HG03575 (cell line): ENCODE data around the gene AEBP1.

Experiments
- ATAC-seq: cut with Tn5 transposase; IDR thresholded peaks from one replicate; pipeline ENCODE4 v1.9.1; 2021; ENCODE audit not compliant: unreplicated experiment, insufficient number of reproducible peaks, low FRiP score; ENCODE audit errors: extremely low read depth

AEBP1 gene

DNA sequence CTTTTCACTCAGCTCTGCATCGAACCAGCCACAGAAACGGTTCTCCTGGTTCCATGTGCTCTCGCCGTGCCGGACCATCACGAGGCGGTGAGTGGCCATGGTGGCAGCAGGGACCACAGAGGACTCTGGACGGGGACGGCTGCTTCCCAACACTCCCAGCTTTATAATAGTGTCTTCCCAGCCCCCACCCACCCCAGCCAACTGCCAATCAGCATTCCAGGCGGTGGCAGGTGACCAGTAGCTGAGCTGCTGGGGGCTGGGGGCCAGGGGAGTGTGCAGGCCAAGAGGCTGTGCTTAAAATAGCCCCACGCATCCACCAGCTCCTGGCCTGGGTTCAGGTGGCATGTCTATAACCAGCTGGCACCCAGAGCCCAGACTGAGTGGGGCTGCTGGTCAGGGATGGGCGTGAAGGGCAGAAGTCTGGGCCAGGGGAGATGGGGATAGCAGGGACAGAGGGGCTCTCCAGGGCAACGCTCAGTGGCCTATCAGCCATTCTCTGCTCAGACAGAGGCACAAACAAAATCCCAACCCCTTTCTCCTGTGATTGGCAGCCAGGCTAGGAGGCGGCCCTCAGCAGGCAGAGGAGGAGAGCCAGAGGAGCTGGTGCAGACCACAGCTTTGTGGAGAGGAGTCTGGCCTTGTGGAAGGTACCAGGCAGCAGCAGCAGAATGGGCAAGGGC, 38.6 kb upstream of the AEBP1 start, which contains the start of gene PGAM2:
TSS of gene PGAM2 (minus strand) at position 137 of the 680 bp plus-strand sequence. CDS start at position 99, 38 bp downstream.
- no peak for ATAC-seq

DNA sequence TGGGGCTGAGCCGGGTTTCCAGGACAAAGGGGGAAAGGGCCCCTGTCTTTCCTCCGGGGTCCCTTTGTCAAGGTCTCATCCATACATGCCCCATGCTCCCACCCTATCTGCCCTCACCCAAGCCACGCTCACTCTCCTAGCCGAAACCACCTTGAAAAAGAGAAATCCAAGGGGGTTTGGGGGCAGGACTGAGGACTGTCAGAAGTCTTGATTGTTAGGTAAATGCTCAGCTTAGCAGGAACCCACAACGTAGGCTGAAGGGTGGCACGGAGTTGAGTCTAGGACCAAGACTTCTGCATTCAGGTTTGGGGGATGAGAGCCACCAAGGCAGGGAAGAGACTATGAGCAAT, 38.1 kb upstream of the AEBP1 start:
- ATAC-seq = no peak

DNA sequence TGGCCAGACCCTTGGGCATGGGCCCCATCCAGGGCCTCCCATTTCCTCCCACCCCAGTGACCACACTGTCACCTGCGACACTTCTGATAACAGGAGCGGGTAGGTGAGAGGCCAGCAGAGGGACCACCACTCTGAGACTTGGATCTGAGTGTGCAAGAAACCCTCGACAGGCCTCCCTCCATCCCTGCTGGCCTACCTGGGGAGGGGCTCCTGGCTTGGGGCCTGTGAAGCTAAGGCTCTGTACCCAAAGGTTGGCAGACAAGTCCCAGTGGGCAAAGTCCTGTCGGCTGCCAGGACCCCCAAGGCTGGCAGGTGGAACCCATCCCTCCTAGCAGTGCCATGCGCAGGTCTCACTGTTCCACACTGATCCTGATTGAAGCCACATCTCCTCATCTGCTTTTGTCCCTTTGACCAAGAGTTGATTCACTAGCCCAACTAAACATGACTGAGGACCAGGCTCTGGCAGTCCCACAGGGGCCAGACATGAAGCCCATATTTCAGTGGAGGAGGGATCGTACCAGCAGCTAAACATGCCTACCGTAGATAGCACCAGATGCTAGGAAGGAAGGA, 37.6 kb upstream of the AEBP1 start:
- no peak for ATAC-seq

DNA sequence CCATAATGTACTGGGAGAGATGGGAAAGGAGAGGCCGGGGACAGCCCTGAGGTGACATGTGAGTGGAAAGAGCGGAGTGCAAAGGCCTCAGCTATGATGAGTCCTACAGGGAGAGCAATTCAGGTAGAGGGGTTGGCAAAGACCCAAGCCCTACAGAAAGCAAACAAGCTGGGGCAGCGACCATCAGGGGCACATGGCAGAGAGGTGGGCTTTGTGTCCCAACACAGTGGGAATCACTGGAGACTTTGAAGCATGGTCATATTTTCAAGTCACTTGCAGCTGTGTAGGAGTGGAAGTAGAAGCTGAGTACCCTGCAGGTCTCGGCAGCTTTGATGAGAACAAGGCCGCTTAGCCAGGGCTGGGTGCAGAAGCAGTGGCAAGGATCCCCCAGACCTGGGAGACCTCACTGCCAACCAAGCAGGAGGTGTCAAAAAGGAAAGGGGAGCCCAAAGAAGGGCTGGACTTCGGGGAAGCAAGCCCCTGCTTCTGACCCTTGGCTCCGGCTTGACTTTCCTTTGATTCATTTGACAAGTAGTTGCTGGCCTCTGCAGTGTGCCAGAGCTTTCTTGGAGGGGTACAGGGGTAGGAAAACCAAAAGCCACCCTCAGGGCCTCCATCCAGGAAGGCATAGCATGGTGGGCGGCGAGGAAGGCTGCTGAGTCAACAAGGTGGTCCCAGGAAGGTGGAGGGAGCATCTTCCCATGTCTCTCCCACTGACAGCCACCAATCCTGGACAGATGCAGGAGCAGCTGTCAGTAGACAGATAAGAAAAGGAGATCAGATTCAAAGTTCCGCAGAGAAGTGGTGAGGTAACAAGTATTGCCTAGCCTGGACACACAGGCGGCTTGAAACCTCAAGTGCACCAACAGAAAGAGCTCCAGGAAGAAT, 36.8 kb upstream of the AEBP1 start:
- no peak for ATAC-seq

DNA sequence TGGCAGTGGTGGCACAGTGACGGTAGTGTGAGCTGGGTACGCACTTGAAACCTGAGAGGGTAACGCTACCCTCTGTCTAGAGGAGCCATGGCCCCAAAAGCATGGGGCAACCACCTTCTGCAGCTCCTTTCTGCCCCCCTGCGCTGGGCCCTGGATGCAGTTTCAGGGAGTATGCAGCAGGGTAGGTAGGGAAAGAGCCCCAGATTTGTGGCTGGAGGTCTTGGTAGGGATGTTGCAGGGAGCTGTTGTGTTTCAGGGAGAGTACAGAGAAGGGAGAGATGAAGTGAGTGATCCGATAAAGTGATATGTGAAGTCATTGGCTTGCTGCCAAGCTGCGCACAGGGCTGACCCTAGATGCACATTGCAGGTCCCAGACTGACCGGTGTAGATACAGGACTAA, 36.1 kb upstream of the AEBP1 start:
- ATAC-seq = no peak

DNA sequence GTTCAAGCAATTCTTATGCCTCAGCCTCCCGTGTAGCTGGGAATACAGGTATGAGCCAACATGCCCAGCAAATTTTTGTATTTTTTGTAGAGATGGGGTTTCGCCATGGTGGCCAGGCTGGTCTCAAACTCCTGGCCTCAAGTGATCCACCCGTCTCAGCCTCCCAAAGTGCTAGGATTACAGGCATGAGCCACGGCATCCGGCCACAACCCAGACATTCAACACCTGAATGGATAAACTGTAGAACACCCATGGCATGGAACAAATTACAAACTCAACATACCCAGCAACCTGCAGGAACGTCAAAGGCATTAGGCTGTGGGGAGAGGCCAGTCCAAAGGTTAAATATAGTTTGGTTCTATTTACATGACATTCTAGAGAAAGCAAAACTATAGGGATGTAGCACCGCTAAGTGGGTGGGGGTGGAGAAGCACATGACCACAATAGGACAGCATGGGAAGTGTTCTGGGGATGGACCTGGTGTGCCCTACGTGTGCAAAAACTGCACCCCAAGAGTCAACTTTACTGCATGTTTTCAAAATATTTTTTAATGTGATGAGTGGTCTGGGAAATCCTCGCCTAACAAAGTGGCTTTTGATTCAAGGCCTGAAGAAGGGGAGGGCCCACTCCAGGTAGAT, 32.3 kb upstream of the AEBP1 start:
- no peak for ATAC-seq

DNA sequence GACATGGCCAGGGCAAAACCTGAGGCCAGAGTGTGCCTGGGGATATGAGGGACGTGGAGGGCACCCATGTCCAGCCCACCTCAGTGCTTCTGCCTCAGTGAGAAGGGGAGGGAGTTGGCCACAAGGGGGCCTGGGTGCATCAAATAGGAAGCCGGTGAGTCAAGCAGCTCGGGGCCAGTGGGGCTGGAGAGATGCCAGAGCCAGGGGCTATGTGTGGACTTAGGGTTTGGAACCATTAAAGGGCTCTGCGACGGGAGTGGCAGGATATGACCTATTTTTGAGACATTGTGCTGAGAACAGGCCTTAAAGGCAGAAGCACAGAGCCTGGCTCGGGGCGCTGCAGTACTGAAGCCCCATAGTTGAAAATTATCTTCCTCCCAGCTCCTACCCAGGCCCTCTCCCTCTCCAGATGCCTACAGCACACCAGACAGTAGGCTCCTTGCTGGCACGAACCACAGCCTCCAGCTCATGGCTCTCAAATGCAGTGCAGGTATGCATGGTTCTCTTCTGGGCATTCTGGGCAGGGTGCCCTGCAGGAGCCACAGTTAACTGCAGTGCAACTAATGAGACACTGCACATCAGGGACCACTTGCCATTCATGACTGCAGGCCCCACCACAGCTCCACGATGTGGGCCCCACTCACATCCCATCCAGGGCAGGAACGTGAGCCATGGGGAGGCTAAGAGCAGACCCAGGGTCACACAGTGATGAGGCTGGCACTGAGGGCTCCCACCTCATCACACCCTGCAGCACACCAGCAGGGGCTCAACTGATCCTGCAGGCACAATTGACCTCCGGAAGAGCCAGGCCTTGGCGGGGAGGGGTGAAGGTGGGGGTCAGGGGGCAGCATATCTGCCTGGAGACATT, 31.5 kb upstream of the AEBP1 start:
- ATAC-seq = no peak

DNA sequence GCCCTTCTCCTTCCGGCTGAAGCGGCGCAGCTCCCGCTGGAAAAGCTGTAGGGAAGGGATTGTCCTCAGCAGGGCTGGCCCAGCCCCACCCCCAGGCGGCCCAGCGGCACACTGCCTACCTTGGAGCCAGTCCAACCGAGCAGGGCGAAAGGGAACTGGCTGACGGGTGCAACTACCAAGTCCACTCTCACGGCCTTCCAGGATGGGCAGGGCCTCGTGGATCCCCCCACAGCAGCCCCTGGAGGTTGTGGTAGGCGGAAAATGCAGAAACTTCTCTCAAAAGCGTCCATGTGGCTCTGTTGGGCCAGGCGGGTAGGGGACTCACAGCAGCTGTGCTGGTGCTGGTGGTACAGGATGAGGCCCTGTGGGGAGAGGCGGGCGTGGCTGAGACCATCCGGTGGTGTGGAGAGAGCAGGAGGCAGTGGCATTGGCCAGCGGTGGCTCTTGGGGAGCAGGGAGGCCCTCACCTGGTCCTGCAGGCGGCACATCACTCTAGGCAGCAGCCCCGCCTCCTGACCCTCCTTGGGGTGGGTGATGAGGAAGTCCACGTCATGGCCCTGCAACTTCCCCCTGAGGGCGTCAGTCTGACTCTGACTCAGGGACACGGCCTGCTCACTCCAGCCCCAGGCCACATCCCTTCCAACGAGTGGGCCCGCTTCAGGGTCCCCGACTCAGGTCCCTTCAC, 30.3 kb upstream of the AEBP1 start:
- no peak for ATAC-seq

DNA sequence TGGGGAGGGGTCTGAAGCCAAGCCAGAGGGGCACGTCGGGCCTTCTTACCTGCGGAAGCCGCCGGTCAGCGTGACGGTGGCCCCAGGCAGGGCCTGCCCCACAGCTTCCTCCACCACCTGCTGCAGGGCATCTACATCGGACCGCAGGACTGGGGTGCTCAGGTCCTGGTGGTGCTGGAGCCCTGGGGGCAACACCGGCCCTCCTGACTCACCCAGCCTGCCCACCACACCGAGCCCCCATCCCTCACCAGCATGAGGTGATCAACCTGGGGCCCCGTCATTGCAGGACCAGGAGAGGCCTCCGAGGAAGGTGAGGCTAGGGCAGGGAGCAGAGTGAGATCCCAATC, 29.8 kb upstream of the AEBP1 start:
- ATAC-seq = no peak

DNA sequence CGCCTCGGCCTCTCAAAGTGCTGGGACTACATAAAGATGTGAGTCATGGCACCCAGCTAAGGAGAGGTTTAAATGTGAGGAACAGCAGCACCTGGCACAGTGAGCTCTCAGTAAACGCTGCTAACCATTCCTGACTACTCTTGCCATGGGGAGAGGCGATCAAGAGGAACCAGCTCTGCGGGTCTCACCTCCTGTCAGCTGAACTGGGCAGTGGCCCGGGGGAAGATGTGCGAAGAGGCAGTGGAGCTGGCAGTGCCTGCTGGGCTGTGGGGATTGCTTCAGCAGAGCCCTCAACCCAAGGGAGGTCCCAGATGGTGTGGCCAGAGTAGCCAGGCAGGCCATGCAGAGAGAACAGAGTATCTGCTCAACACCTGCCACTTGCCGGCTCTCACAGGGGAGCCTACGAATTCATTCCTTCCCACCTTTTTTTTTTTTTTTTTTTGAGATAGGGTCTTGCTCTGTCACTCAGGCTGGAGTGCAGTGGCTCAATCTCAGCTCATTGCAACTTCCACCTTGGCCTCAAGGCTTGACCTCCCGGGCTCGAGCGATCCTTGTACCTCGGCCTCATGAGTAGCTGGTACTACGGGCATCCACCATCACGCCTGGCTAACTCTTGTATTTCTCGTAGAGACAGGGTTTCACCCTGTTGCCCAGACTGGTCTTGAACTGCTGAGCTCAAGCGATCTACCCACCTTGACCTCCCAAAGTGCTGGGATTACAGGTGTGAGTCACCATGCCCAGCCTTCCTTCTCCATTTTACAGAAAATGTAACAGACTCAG, 28.7 kb upstream of the AEBP1 start:
- ATAC-seq = no peak

DNA sequence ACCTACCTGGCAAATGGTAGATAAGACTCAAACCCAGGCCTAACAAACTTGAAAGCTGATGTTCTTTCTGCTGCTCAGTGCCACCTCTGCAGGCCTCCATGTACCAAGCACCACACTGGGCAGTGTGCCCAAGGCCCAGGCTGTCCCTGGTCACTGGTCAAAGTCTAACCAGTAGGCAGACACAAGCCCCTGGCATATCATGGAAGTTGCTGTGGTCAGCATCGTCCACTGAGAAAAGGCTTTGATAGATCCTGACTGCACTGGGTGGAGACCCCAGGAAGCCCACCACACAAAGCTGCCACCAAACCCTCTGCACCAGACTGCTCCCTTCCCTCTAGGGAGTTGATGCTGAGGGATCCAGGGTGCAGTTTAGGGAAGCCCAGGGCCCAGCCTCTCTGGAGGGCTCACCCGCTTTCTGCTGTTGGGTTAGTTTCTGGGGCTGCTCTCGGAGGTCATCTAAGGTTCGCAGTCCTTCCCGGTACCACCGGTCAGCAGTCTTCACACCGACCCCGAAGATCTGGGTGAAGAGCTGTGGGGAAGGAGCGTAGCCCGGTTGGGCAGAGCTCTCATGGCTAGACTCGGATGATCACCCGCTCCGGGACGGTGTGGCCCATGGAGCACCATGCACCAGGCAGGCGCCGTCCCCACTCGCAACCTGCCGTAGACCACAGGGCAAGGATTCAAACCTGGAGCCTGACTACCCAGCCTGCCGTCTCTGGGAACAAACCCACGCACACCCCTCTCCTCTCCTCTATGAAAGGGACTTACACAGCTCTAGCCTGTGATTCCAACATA, 27.8 kb upstream of the AEBP1 start:
- no peak for ATAC-seq

DNA sequence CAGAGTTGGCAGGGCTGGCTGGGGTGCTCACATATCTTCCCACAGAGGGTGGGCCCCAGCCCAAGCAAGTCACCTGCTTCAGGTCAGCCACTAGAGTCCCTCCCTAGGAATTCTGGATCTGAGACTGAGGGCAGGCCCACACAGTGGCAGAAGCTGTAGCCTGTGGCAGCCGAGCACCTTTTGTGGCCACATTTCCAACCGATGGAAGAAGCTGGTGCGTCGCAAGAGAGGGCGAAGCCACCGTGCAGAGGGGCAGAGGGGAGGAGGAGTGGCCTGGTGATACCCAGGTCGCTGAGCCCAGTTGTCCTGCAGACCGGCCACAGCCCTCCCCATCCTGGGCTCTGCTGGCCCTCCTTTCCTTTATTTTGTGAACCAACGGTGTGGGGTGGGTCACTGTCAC, 27.1 kb upstream of the AEBP1 start:
- no peak for ATAC-seq

DNA sequence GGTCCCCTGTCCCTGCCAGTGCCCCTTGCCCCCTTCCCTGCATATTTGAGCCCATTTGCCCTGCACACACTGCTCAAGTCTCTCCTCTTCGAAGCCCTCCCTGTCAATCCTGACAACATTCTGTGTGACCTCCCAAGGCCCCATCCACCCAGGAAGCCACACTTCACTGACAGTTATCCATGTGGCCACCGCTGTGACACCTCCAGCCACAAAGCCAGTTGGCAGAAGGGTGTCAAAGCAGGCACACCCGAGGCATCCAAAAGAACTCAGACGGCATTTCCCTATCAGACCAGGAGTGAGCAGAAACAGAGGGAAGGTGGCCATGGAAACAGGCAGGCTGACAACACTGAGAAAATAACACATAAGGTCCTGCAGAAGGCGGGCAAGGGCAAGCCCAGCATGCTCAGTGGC, 26.5 kb upstream of the AEBP1 start:
- no peak for ATAC-seq

DNA sequence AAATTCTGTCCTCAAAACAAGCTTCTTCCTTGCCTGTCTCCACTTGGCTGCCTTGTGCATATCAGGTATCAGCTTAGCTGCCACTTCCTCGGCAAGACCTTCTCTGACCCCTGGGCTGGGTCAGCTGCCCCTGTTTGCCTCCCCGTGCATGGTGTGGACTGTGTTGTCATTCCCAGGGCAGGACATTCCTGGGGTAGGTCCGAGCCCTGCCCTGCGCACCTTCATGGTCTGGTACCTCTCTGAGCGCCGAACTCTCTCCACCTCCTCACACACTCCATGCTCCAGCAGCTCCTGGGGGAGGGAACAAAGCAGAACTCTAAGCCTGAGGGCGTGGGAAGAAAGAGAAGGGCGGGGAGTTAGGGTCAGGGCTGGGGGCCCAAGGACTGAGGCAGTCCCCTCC, 25.6 kb upstream of the AEBP1 start:
- ATAC-seq = no peak

DNA sequence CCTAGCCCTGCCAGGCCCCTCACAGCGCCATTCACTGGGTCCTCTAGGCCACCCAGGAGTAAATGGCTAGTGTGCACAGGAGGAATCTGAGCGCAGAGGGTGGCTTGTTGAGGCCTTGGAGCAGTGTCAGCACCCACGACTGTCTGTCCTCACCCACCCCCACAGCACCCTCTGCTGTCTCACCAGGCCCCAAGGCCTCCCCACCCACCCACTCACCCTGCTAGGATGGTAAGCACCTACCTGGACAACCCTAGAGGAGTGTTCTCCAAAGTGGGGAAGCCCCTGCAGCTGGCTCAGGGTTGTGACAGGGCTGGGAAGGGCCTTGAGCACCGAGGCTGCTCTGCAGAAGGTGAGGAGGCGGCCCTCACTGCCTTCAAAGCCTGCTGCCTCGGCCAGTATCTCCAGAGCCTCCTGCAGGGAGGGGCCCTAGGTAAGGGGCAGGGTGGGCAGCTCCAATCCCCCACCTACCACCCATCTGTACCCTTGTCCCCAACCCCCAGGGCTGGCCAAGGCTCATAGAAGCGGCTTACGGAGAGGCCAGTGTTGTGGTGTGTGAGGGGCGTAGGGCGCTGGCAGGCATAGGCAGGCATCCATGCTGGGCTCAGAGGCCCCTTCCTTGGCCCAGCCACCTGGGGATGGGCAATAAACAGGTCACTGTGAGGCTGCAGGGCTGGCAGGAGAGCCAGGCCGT, 24.7 kb upstream of the AEBP1 start:
- ATAC-seq = no peak

DNA sequence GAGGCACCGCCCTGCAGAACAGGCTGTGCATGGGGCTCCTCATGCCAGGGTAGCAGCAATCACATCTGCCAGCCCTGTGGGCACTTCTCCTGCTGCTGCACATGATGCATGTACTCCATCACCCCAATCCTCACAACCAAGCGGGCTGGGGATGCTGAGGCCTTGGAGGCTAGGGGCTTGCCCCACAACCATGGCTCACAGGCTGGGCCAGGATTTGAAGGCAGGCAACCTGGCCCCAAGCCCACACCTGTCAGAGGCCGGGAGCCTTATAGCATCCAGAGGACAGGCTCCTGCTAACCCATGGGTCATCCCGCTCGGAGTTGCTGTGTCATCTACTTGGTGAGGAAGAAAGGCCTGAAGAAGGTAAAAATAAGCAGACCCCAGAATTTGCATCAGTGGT, 24.0 kb upstream of the AEBP1 start:
- ATAC-seq = no peak
